Upper lobe of left lung (tissue), 4 donors: ENCODE measurements around the gene HIBCH.

Experiments
- POLR2A ChIP-seq, 4 donors: fragments of 450-650 bp; IDR thresholded peaks; one replicate each; pipeline ENCODE4 v1.5.1; 2016 to 2017; ENCODE audit warnings: antibody characterized with exemption in 4 of 4, mild to moderate bottlenecking in 2 of 4
- TF ChIP-seq, protein P1 (sequence below), 6 experiments: fragments of 450-650 bp in 4 of 6; fragments of 200-600 bp in 2 of 6; sonication (generic) in 2 of 6; IDR thresholded peaks; one replicate each; pipeline ENCODE4 v1.5.1; 2016 to 2019; ENCODE audit warnings: antibody characterized with exemption in 6 of 6

GRCh38 chr2:190350371-190350770 is 30.7 kb upstream of the HIBCH start:
- TF ChIP-seq, protein P1, sequence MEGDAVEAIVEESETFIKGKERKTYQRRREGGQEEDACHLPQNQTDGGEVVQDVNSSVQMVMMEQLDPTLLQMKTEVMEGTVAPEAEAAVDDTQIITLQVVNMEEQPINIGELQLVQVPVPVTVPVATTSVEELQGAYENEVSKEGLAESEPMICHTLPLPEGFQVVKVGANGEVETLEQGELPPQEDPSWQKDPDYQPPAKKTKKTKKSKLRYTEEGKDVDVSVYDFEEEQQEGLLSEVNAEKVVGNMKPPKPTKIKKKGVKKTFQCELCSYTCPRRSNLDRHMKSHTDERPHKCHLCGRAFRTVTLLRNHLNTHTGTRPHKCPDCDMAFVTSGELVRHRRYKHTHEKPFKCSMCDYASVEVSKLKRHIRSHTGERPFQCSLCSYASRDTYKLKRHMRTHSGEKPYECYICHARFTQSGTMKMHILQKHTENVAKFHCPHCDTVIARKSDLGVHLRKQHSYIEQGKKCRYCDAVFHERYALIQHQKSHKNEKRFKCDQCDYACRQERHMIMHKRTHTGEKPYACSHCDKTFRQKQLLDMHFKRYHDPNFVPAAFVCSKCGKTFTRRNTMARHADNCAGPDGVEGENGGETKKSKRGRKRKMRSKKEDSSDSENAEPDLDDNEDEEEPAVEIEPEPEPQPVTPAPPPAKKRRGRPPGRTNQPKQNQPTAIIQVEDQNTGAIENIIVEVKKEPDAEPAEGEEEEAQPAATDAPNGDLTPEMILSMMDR (IDR thresholded peaks at IDR 0.05): no peak
- no peak for TF ChIP-seq POLR2A (IDR thresholded peaks at IDR 0.05)
